ENCODE data around the gene SMYD1.
A peak's percentile ranks its signal among the peaks of the same experiment; 100 is the strongest.

SMYD1 gene

GRCh38 chr2:88148929-88149438 lies 81.4 kb downstream of the SMYD1 start:
- no peak overlapping the region for H3K4me3 ChIP-seq (ENCODE audit: low read depth, low read length)
- no peak for DNase-seq (ENCODE audit: low read depth)
- TF ChIP-seq CTCF (IDR thresholded peaks at IDR 0.05; ENCODE audit: insufficient read depth, low read depth, low read length, missing control alignments), result no peak

- no peak for DNase-seq (ENCODE audit: low read depth)
- TF ChIP-seq CTCF (IDR thresholded peaks at IDR 0.05; ENCODE audit: insufficient read depth, low read depth, low read length, missing control alignments), result no peak
- H3K4me3 ChIP-seq (ENCODE audit: low read depth, low read length), result no peak overlapping the region
Measured at GRCh38 chr2:88159481-88159880, 91.9 kb downstream of the SMYD1 start.

- peak; percentile 74 for TF ChIP-seq CTCF (IDR thresholded peaks at IDR 0.05; ENCODE audit: insufficient read depth, low read depth, low read length, missing control alignments)
- H3K4me3 ChIP-seq (ENCODE audit: low read depth, low read length), result no peak overlapping the region
- peak; percentile 62 for DNase-seq (ENCODE audit: low read depth)
Measured at GRCh38 chr2:88159955-88160415, 92.4 kb downstream of the SMYD1 start.

- no peak for TF ChIP-seq CTCF (IDR thresholded peaks at IDR 0.05; ENCODE audit: insufficient read depth, low read depth, low read length, missing control alignments)
- no peak for DNase-seq (ENCODE audit: low read depth)
- H3K4me3 ChIP-seq (ENCODE audit: low read depth, low read length), result no peak overlapping the region
Measured at GRCh38 chr2:88160517-88160916, 92.9 kb downstream of the SMYD1 start.

GRCh38 chr2:88161446-88162244 lies 94.0 kb downstream of the SMYD1 start:
- DNase-seq (ENCODE audit: low read depth), result no peak
- no peak overlapping the region for H3K4me3 ChIP-seq (ENCODE audit: low read depth, low read length)
- TF ChIP-seq CTCF (IDR thresholded peaks at IDR 0.05; ENCODE audit: insufficient read depth, low read depth, low read length, missing control alignments), result no peak

All from GM12865 (cell line).